C4-2B (cell line): ENCODE results near the gene KLK2.

Source experiments
- CTCF ChIP-seq: fragments of 450-650 bp; conservative IDR thresholded peaks from 2 replicates; pipeline ENCODE4 v1.5.1; 2017; ENCODE audit warnings: mild to moderate bottlenecking
- ZFX ChIP-seq: fragments of 450-650 bp; IDR thresholded peaks from 2 replicates; pipeline ENCODE4 v1.6.1; 2017

GRCh38 chr19:50836543-50837195, 36.6 kb upstream of the KLK2 start:
- TF ChIP-seq CTCF = no peak
- TF ChIP-seq ZFX = no peak
